Prostate gland (tissue), 2 donors: ENCODE measurements around the gene ANKRD11.

Source experiments
- POLR2A ChIP-seq: fragments of 450-650 bp; IDR thresholded peaks from one replicate; pipeline ENCODE4 v1.6.1; 2016; ENCODE audit warnings: antibody characterized with exemption, mild to moderate bottlenecking
- POLR2AphosphoS5 ChIP-seq: sonication (generic); formaldehyde crosslinking; IDR thresholded peaks from one replicate; pipeline ENCODE4 v1.6.1; 2017; ENCODE audit warnings: antibody characterized with exemption
- TF ChIP-seq, protein P1 (sequence below), 4 experiments: fragments of 200-600 bp in 2 of 4; fragments of 450-650 bp in 2 of 4; sonication (generic) in 2 of 4; IDR thresholded peaks; 1 replicate in 3 of 4; 2 replicates in 1 of 4; pipeline ENCODE4 v1.5.1; 2016 to 2019; ENCODE audit warnings: antibody characterized with exemption in 4 of 4, mild to moderate bottlenecking in 2 of 4, moderate library complexity in 2 of 4

DNA sequence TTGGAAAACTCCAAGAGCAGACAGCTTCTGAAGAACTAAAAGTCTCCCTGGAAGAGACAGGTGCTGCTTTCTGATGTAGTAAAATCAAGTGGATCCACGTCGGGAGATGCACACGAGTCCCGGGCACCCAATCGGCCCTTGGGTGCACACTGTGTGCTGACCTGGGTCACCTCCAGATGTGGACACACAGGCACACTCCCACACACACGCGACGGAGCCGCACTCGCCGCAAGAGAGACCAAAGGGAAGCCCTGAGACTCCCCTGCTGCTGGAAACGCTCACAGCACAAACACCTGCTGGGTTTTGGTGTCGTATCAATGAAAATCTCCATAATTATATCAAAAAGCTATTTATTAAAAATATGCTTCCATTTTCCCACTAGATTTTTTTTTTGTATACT is 94.2 kb downstream of the ANKRD11 start:
- TF ChIP-seq, protein P1, sequence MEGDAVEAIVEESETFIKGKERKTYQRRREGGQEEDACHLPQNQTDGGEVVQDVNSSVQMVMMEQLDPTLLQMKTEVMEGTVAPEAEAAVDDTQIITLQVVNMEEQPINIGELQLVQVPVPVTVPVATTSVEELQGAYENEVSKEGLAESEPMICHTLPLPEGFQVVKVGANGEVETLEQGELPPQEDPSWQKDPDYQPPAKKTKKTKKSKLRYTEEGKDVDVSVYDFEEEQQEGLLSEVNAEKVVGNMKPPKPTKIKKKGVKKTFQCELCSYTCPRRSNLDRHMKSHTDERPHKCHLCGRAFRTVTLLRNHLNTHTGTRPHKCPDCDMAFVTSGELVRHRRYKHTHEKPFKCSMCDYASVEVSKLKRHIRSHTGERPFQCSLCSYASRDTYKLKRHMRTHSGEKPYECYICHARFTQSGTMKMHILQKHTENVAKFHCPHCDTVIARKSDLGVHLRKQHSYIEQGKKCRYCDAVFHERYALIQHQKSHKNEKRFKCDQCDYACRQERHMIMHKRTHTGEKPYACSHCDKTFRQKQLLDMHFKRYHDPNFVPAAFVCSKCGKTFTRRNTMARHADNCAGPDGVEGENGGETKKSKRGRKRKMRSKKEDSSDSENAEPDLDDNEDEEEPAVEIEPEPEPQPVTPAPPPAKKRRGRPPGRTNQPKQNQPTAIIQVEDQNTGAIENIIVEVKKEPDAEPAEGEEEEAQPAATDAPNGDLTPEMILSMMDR (IDR thresholded peaks at IDR 0.05) = no peak
- TF ChIP-seq POLR2A (no peak), POLR2AphosphoS5 (no peak)
